ENCODE data around the gene NBEA. TPM values are rescaled to one million over a fixed set of nuclear protein-coding genes. Genes with fewer than 3 reads are reported as not detected.

NBEA gene
- total RNA-seq, 1 experiment from 2014 or later: 0.54 TPM

- no peaks in the 10 kb centered on the region for H3K36me3 Mint-ChIP-seq (ENCODE audit: insufficient read depth, unreplicated experiment)
- no peaks in the 10 kb centered on the region for H3K4me1 Mint-ChIP-seq (ENCODE audit: low read depth, unreplicated experiment)
- POLR2A ChIA-PET: no interaction called here
- Histone ChIP-seq H3K4me3 (ENCODE audit: low read depth, low read length) (no peak overlapping the region), H3K9me3 (no peaks in the 10 kb centered on the region), H3K36me3 (ENCODE audit: control insufficient read depth, insufficient read depth, low read length) (no peaks in the 10 kb centered on the region), H3K27me3 (replicated peaks; ENCODE audit: control insufficient read depth, insufficient read depth, low read length) (no peaks in the 10 kb centered on the region), H3K4me1 (no peaks in the 10 kb centered on the region)
- BruUV-seq (replicated peaks): no TSS peak
- H3K9me3 Mint-ChIP-seq (ENCODE audit: unreplicated experiment): no peaks in the 10 kb centered on the region
- intact Hi-C loops (cut with micrococcal nuclease; ENCODE audit: unreplicated experiment): no loop called here
- no peak overlapping the region for H3K27ac Mint-ChIP-seq (ENCODE audit: unreplicated experiment)
- TF ChIP-seq, protein P1, sequence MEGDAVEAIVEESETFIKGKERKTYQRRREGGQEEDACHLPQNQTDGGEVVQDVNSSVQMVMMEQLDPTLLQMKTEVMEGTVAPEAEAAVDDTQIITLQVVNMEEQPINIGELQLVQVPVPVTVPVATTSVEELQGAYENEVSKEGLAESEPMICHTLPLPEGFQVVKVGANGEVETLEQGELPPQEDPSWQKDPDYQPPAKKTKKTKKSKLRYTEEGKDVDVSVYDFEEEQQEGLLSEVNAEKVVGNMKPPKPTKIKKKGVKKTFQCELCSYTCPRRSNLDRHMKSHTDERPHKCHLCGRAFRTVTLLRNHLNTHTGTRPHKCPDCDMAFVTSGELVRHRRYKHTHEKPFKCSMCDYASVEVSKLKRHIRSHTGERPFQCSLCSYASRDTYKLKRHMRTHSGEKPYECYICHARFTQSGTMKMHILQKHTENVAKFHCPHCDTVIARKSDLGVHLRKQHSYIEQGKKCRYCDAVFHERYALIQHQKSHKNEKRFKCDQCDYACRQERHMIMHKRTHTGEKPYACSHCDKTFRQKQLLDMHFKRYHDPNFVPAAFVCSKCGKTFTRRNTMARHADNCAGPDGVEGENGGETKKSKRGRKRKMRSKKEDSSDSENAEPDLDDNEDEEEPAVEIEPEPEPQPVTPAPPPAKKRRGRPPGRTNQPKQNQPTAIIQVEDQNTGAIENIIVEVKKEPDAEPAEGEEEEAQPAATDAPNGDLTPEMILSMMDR (IDR thresholded peaks at IDR 0.05; ENCODE audit: insufficient read depth in 1 of 2, low read depth in 1 of 2, low read length in 1 of 2, severe bottlenecking in 1 of 2, unreplicated experiment in 1 of 2): no peak
- no peaks in the 10 kb centered on the region for H3K27me3 Mint-ChIP-seq (ENCODE audit: insufficient read depth, unreplicated experiment)
- H3K4me3 Mint-ChIP-seq (ENCODE audit: unreplicated experiment): no peak overlapping the region
- DNase-seq: no peak
- CTCF ChIA-PET: no interaction called here
These were observed 607.4 kb downstream of the NBEA start for GRCh38 chr13:35549481-35549880.

DNA sequence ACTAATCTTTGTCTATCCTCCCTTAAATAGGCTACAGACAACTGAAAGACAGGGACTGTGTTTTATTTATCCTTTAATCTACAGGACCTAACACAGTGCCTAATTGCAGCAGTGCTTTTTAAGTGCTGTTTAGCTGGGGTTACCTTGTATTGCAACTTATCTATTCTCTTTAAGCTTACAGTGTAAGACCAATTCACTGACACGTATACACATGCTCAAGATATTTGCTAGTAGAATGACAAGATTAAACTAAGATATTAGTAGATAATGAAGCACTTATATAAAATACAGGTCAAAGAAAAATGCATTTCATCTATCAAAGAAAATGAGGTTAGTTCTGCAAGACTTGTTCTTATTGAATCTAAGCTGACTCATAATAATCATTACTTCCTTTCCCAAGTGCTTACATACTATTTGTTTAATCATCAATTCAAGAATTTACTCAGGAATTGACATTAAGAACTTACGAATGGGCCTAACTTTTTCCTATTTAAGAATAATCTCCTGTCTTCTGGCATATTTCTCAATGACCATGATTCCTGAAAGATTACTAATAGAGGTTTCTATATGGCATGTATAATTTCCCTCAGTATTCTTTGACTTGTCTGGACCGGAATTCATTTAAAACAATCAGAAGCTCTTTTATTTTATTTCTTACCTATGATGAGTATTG, 610.2 kb downstream of the NBEA start:
- BruUV-seq (replicated peaks): no TSS peak
- Mint-ChIP-seq H3K4me1 (ENCODE audit: low read depth, unreplicated experiment) (no peaks in the 10 kb centered on the region), H3K27ac (ENCODE audit: unreplicated experiment) (no peak overlapping the region), H3K36me3 (ENCODE audit: insufficient read depth, unreplicated experiment) (no peaks in the 10 kb centered on the region), H3K4me3 (ENCODE audit: unreplicated experiment) (no peak overlapping the region), H3K9me3 (ENCODE audit: unreplicated experiment) (no peaks in the 10 kb centered on the region), H3K27me3 (ENCODE audit: insufficient read depth, unreplicated experiment) (no peaks in the 10 kb centered on the region)
- Histone ChIP-seq H3K9me3 (no peaks in the 10 kb centered on the region), H3K4me1 (no peaks in the 10 kb centered on the region), H3K4me3 (ENCODE audit: low read depth, low read length) (no peak overlapping the region), H3K36me3 (ENCODE audit: control insufficient read depth, insufficient read depth, low read length) (no peaks in the 10 kb centered on the region), H3K27me3 (replicated peaks; ENCODE audit: control insufficient read depth, insufficient read depth, low read length) (no peaks in the 10 kb centered on the region)
- DNase-seq: no peak
- ChIA-PET POLR2A (no interaction called here), CTCF (no interaction called here)
- intact Hi-C loops (cut with micrococcal nuclease; ENCODE audit: unreplicated experiment): no loop called here
- TF ChIP-seq, protein P1 (IDR thresholded peaks at IDR 0.05; ENCODE audit: insufficient read depth in 1 of 2, low read depth in 1 of 2, low read length in 1 of 2, severe bottlenecking in 1 of 2, unreplicated experiment in 1 of 2): no peak

GRCh38 chr13:35554972-35555623, 613.0 kb downstream of the NBEA start:
- Mint-ChIP-seq H3K4me1 (ENCODE audit: low read depth, unreplicated experiment) (no peaks in the 10 kb centered on the region), H3K27ac (ENCODE audit: unreplicated experiment) (no peak overlapping the region), H3K36me3 (ENCODE audit: insufficient read depth, unreplicated experiment) (no peaks in the 10 kb centered on the region), H3K9me3 (ENCODE audit: unreplicated experiment) (no peaks in the 10 kb centered on the region), H3K4me3 (ENCODE audit: unreplicated experiment) (no peak overlapping the region), H3K27me3 (ENCODE audit: insufficient read depth, unreplicated experiment) (no peaks in the 10 kb centered on the region)
- TF ChIP-seq, protein P1 (IDR thresholded peaks at IDR 0.05; ENCODE audit: insufficient read depth in 1 of 2, low read depth in 1 of 2, low read length in 1 of 2, severe bottlenecking in 1 of 2, unreplicated experiment in 1 of 2): no peak
- BruUV-seq (replicated peaks): no TSS peak
- ChIA-PET POLR2A (no interaction called here), CTCF (no interaction called here)
- Histone ChIP-seq H3K9me3 (no peaks in the 10 kb centered on the region), H3K4me1 (no peaks in the 10 kb centered on the region), H3K27me3 (replicated peaks; ENCODE audit: control insufficient read depth, insufficient read depth, low read length) (no peaks in the 10 kb centered on the region), H3K36me3 (ENCODE audit: control insufficient read depth, insufficient read depth, low read length) (no peaks in the 10 kb centered on the region), H3K4me3 (ENCODE audit: low read depth, low read length) (no peak overlapping the region)
- no peak for DNase-seq
- intact Hi-C loops (cut with micrococcal nuclease; ENCODE audit: unreplicated experiment): no loop called here
